Esophagus squamous epithelium (tissue), 5 donors: ENCODE measurements around the gene FBP1. TPM values are rescaled to one million over a fixed set of nuclear protein-coding genes. Genes with fewer than 3 reads are reported as not detected.

ENCODE experiments used
- DNase-seq: peaks from one replicate; lab custom pipeline; 2025; lab: John Stamatoyannopoulos, UW
- H3K27ac ChIP-seq, 4 donors: fragments of 200-600 bp; sonication (generic); one replicate each; pipeline ENCODE4 v1.5.1; 2016 to 2019; ENCODE audit warnings: mild to moderate bottlenecking in 1 of 4
- H3K27me3 ChIP-seq, 4 donors: fragments of 200-600 bp; sonication (generic); 1 replicate in 3 of 4; 2 replicates in 1 of 4; pipeline versions ENCODE4 v1.5.1 to v1.6.0; 2017 to 2021; ENCODE audit warnings: antibody characterized with exemption in 1 of 4
- H3K36me3 ChIP-seq, 3 donors: fragments of 200-600 bp; sonication (generic); one replicate each; pipeline ENCODE4 v1.5.1; 2016 to 2019
- H3K4me1 ChIP-seq, 3 donors: fragments of 200-600 bp; sonication (generic); one replicate each; pipeline ENCODE4 v1.5.1; 2017 to 2019
- H3K4me3 ChIP-seq, 4 donors: fragments of 200-600 bp; sonication (generic); 1 replicate in 3 of 4; 2 replicates in 1 of 4; pipeline ENCODE4 v1.5.1; 2016 to 2019; ENCODE audit warnings: mild to moderate bottlenecking in 2 of 4, moderate library complexity in 1 of 4
- H3K9me3 ChIP-seq, 3 donors: fragments of 200-600 bp; sonication (generic); one replicate each; pipeline ENCODE4 v1.5.1; 2016 to 2019
- CTCF ChIP-seq, 6 experiments: fragments of 450-650 bp in 4 of 6; fragments of 200-600 bp in 2 of 6; sonication (generic) in 2 of 6; IDR thresholded peaks; one replicate each; pipeline ENCODE4 v1.5.1; 2016 to 2019; ENCODE audit warnings: antibody characterized with exemption in 6 of 6, mild to moderate bottlenecking in 4 of 6, moderate library complexity in 4 of 6
- POLR2A ChIP-seq, 4 donors: fragments of 450-650 bp; IDR thresholded peaks; one replicate each; pipeline ENCODE4 v1.6.1; 2017; ENCODE audit warnings: antibody characterized with exemption in 4 of 4, mild to moderate bottlenecking in 4 of 4, moderate library complexity in 3 of 4
- WGBS, 2 donors: methylation state at CpG; one replicate each; pipeline ENCODE4 v1.1.5; 2018; 5-methylcytosine and 5-hydroxymethylcytosine counted together
- intact Hi-C: fragments of 100-400 bp; cut with DNase I; formaldehyde crosslinking; loops from one replicate; pipeline ENCODE4 v1.15.0; 2022
- total RNA-seq, 4 donors: library from RNA; depleted of rRNA; stranded (reverse); fragments of >200 nt; gene quantifications; one replicate each; pipeline ENCODE4 v1.1.0, GENCODE V29; 2016
- donor health status: DM: yes; HTN: yes; CAD: no.

FBP1 gene
- total RNA-seq, 4 donors from 2014 or later: 0.19 to 3.0 (median 1.7) TPM; not detected in 1

GRCh38 chr9:94577571-94577970, 61.7 kb downstream of the FBP1 start:
- no peak overlapping the region for H3K4me3 ChIP-seq
- WGBS, 2 donors: 32 to 33% methylated on average over 2 of the region's 2 CpGs

GRCh38 chr9:94577036-94577435, 62.3 kb downstream of the FBP1 start:
- no peak overlapping the region for H3K4me3 ChIP-seq
- no peak for TF ChIP-seq POLR2A (IDR thresholded peaks at IDR 0.05)
- TF ChIP-seq CTCF (IDR thresholded peaks at IDR 0.05): no peak
- no peak overlapping the region for H3K27ac ChIP-seq
- intact Hi-C loops: no loop called here
- no peaks in the 10 kb centered on the region for H3K9me3 ChIP-seq
- H3K27me3 ChIP-seq: no peaks in the 10 kb centered on the region
- no peaks in the 10 kb centered on the region for H3K36me3 ChIP-seq
- WGBS, 2 donors: 0% methylated on average over 1 of the region's 1 CpG
- H3K4me1 ChIP-seq: peaks cover 0 to 6% (median 0%) of the 10 kb centered on the region in 3 donors
- no peak for DNase-seq

More at GRCh38 chr9:94577571-94577970, 61.7 kb downstream of the FBP1 start:
- intact Hi-C loops: no loop called here
- Histone ChIP-seq H3K36me3 (no peaks in the 10 kb centered on the region), H3K27ac (no peak overlapping the region), H3K4me1 (peaks cover 0 to 6% (median 0%) of the 10 kb centered on the region in 3 donors), H3K27me3 (no peaks in the 10 kb centered on the region), H3K9me3 (no peaks in the 10 kb centered on the region)
- DNase-seq: no peak
- TF ChIP-seq CTCF (IDR thresholded peaks at IDR 0.05) (no peak), POLR2A (IDR thresholded peaks at IDR 0.05) (no peak)

GRCh38 chr9:94576131-94576530, 63.2 kb downstream of the FBP1 start:
- no peak for DNase-seq
- peaks cover 0 to 5% (median 0%) of the 10 kb centered on the region in 4 donors for H3K27me3 ChIP-seq
- H3K9me3 ChIP-seq: no peaks in the 10 kb centered on the region
- intact Hi-C loops: no loop called here
- 87 to 93% methylated on average over 2 of the region's 2 CpGs for WGBS, 2 donors
- no peak overlapping the region for H3K4me3 ChIP-seq
- no peaks in the 10 kb centered on the region for H3K4me1 ChIP-seq
- no peak overlapping the region for H3K27ac ChIP-seq
- TF ChIP-seq CTCF (IDR thresholded peaks at IDR 0.05): no peak
- TF ChIP-seq POLR2A (IDR thresholded peaks at IDR 0.05): no peak
- no peaks in the 10 kb centered on the region for H3K36me3 ChIP-seq

GRCh38 chr9:94568972-94569712, 70.2 kb downstream of the FBP1 start:
- Histone ChIP-seq H3K36me3 (no peaks in the 10 kb centered on the region), H3K9me3 (no peaks in the 10 kb centered on the region), H3K27ac (no peak overlapping the region), H3K4me1 (no peaks in the 10 kb centered on the region), H3K27me3 (peaks cover 0 to 6% (median 0%) of the 10 kb centered on the region in 4 donors), H3K4me3 (no peak overlapping the region)
- 88 to 91% methylated on average over 16 to 17 of the region's 17 CpGs for WGBS, 2 donors
- intact Hi-C loops: no loop called here
- no peak for TF ChIP-seq CTCF (IDR thresholded peaks at IDR 0.05)
- no peak for TF ChIP-seq POLR2A (IDR thresholded peaks at IDR 0.05)
- no peak for DNase-seq

GRCh38 chr9:94568250-94568889, 70.9 kb downstream of the FBP1 start:
- no peak for DNase-seq
- H3K9me3 ChIP-seq: no peaks in the 10 kb centered on the region
- WGBS, 2 donors: 76 to 78% methylated on average over 3 of the region's 3 CpGs
- intact Hi-C loops: no loop called here
- no peaks in the 10 kb centered on the region for H3K36me3 ChIP-seq
- H3K27me3 ChIP-seq: peaks cover 0 to 6% (median 0%) of the 10 kb centered on the region in 4 donors
- H3K27ac ChIP-seq: no peak overlapping the region
- no peak for TF ChIP-seq CTCF (IDR thresholded peaks at IDR 0.05)
- TF ChIP-seq POLR2A (IDR thresholded peaks at IDR 0.05): no peak
- H3K4me3 ChIP-seq: no peak overlapping the region
- no peaks in the 10 kb centered on the region for H3K4me1 ChIP-seq
